ENCODE measurements around the gene ALS2. TPM values are rescaled to one million over a fixed set of nuclear protein-coding genes. Genes with fewer than 3 reads are reported as not detected.

ALS2 gene
- total RNA-seq, 2 experiments from 2014 or later, result 7.0 to 7.2 TPM

DNA sequence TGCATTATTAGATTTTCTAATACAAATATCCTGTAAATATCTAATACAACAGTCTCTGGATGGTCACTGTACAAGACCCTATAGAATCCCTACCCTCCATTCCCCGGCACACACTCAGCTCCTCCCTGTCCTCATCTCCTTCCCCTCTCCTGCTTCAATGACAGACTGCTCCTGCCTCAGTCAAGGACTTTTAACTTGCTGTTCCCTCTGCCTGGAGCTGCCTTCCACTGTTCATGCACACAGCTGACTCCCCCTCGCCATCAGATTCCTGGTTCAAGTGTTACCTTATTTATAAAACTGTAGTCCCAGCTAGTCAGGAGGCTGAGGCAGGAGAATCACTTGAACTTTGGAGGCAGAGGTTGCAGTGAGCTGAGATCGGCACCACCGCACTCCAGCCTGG lies 28.9 kb upstream of the ALS2 start:
- no peak overlapping the region for H3K27ac ChIP-seq (ENCODE audit: low read depth in 1 of 2, low read length in 2 of 2)
- H3K9me3 Mint-ChIP-seq, result no peaks in the 10 kb centered on the region
- H3K9me3 ChIP-seq (ENCODE audit: control insufficient read depth in 1 of 2, insufficient read depth in 1 of 2, low read length in 2 of 2), result no peaks in the 10 kb centered on the region
- ATAC-seq (ENCODE audit: poor library complexity) (no peak), DNase-seq (no peak)
- H3K27me3 ChIP-seq (ENCODE audit: control insufficient read depth in 1 of 2, insufficient read depth in 2 of 2, low read length in 2 of 2), result peaks cover 0 to 5% of the 10 kb centered on the region in 2 experiments
- CTCF ChIA-PET, result no interaction called here
- no peaks in the 10 kb centered on the region for H3K36me3 ChIP-seq (ENCODE audit: insufficient read depth, low read length)
- no peaks in the 10 kb centered on the region for H3K4me1 ChIP-seq (ENCODE audit: insufficient read depth, low read length)
- no peaks in the 10 kb centered on the region for H3K36me3 Mint-ChIP-seq (ENCODE audit: low read depth)
- H3K4me3 Mint-ChIP-seq, result no peak overlapping the region
- H3K4me1 Mint-ChIP-seq (ENCODE audit: low read depth), result no peaks in the 10 kb centered on the region
- peaks cover 42% of the 10 kb centered on the region for H3K27me3 Mint-ChIP-seq
- H3K27ac Mint-ChIP-seq, result no peak overlapping the region
- no peak overlapping the region for H3K4me3 ChIP-seq (ENCODE audit: low read length)
- POLR2A ChIA-PET, result no interaction called here
- intact Hi-C loops (cut with DNase I, micrococcal nuclease), result no loop called here
- TF ChIP-seq, protein P1, sequence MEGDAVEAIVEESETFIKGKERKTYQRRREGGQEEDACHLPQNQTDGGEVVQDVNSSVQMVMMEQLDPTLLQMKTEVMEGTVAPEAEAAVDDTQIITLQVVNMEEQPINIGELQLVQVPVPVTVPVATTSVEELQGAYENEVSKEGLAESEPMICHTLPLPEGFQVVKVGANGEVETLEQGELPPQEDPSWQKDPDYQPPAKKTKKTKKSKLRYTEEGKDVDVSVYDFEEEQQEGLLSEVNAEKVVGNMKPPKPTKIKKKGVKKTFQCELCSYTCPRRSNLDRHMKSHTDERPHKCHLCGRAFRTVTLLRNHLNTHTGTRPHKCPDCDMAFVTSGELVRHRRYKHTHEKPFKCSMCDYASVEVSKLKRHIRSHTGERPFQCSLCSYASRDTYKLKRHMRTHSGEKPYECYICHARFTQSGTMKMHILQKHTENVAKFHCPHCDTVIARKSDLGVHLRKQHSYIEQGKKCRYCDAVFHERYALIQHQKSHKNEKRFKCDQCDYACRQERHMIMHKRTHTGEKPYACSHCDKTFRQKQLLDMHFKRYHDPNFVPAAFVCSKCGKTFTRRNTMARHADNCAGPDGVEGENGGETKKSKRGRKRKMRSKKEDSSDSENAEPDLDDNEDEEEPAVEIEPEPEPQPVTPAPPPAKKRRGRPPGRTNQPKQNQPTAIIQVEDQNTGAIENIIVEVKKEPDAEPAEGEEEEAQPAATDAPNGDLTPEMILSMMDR (IDR thresholded peaks at IDR 0.05), result no peak

DNA sequence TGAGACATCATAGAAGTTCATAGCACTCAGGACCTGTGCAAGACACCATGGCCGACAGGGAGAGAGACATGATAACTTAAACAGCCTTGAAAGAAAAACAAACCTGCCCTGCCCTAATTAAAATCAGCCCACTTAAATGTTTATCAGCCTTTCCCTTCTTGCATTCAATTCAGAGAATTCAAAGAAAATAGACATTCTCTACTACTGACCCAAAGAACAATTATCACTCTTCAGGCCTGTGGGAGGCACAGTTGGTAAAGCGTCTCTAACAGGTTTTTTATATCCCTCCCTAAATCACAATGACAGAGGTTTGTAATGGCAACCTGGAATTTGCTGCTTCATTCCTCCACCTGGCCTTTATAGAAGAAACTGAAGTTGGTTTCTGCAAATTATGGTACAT lies 27.3 kb upstream of the ALS2 start:
- intact Hi-C loops (cut with DNase I, micrococcal nuclease), result no loop called here
- no peak overlapping the region for H3K4me3 ChIP-seq (ENCODE audit: low read length)
- CTCF ChIA-PET, result no interaction called here

DNA sequence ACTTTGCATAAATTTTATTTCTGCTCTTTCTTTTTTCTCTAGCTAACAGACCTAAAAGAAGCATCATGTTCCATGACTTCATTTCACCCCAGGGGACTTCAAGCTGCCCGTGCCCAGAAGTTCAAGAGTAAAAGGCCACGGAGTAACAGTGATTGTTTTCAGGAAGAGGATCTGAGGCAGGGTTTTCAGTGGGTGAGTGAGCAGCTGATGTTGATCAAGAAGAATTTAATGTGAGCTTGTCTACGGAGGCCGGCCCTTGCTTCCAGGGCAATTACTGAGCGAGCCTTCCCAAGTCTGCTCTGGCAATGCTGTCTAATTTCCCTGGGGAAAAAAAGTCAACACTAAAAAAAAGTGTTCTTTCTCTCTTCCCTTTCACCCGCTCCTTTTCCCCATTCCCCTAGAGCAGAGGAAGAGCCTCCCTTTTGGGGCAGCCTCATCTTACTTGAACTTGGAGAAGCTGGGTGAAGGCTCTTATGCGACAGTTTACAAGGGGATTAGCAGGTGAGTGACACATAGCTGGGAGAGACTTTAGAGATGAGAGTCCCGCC lies 26.8 kb upstream of the ALS2 start:
- Mint-ChIP-seq H3K27me3 (peaks cover 34% of the 10 kb centered on the region), H3K27ac (no peak overlapping the region), H3K4me1 (ENCODE audit: low read depth) (no peaks in the 10 kb centered on the region), H3K9me3 (no peaks in the 10 kb centered on the region), H3K4me3 (no peak overlapping the region), H3K36me3 (ENCODE audit: low read depth) (no peaks in the 10 kb centered on the region)
- no peak overlapping the region for H3K4me3 ChIP-seq (ENCODE audit: low read length)
- ChIA-PET POLR2A (no interaction called here), CTCF (no interaction called here)
- intact Hi-C loops (cut with DNase I, micrococcal nuclease), result no loop called here
- H3K4me1 ChIP-seq (ENCODE audit: insufficient read depth, low read length), result no peaks in the 10 kb centered on the region
- H3K27ac ChIP-seq (ENCODE audit: low read depth in 1 of 2, low read length in 2 of 2), result no peak overlapping the region
- H3K27me3 ChIP-seq (ENCODE audit: control insufficient read depth in 1 of 2, insufficient read depth in 2 of 2, low read length in 2 of 2), result no peaks in the 10 kb centered on the region
- TF ChIP-seq, protein P1 (IDR thresholded peaks at IDR 0.05), result no peak
- DNase-seq (no peak), ATAC-seq (ENCODE audit: poor library complexity) (no peak)
- no peaks in the 10 kb centered on the region for H3K36me3 ChIP-seq (ENCODE audit: insufficient read depth, low read length)
- no peaks in the 10 kb centered on the region for H3K9me3 ChIP-seq (ENCODE audit: control insufficient read depth in 1 of 2, insufficient read depth in 1 of 2, low read length in 2 of 2)

More for the DNA sequence above, 27.3 kb upstream of the ALS2 start:
- TF ChIP-seq, protein P1 (IDR thresholded peaks at IDR 0.05), result no peak
- Mint-ChIP-seq H3K27me3 (peaks cover 35% of the 10 kb centered on the region), H3K36me3 (ENCODE audit: low read depth) (no peaks in the 10 kb centered on the region), H3K9me3 (no peaks in the 10 kb centered on the region), H3K4me3 (no peak overlapping the region), H3K4me1 (ENCODE audit: low read depth) (no peaks in the 10 kb centered on the region), H3K27ac (no peak overlapping the region)
- ATAC-seq (ENCODE audit: poor library complexity) (no peak), DNase-seq (no peak)
- H3K27ac ChIP-seq (ENCODE audit: low read depth in 1 of 2, low read length in 2 of 2), result no peak overlapping the region
- POLR2A ChIA-PET, result no interaction called here
- no peaks in the 10 kb centered on the region for H3K4me1 ChIP-seq (ENCODE audit: insufficient read depth, low read length)
- H3K9me3 ChIP-seq (ENCODE audit: control insufficient read depth in 1 of 2, insufficient read depth in 1 of 2, low read length in 2 of 2), result no peaks in the 10 kb centered on the region
- no peaks in the 10 kb centered on the region for H3K27me3 ChIP-seq (ENCODE audit: control insufficient read depth in 1 of 2, insufficient read depth in 2 of 2, low read length in 2 of 2)
- H3K36me3 ChIP-seq (ENCODE audit: insufficient read depth, low read length), result no peaks in the 10 kb centered on the region

Data from CD4-positive, alpha-beta T cell (primary cell).